NCI-H526 (cell line): ENCODE data around the gene ZNF879.

Source experiments
- DNase-seq, 2 experiments: peaks; one replicate each; lab custom pipeline; 2025; lab: John Stamatoyannopoulos, UW

Gene ZNF879

DNA sequence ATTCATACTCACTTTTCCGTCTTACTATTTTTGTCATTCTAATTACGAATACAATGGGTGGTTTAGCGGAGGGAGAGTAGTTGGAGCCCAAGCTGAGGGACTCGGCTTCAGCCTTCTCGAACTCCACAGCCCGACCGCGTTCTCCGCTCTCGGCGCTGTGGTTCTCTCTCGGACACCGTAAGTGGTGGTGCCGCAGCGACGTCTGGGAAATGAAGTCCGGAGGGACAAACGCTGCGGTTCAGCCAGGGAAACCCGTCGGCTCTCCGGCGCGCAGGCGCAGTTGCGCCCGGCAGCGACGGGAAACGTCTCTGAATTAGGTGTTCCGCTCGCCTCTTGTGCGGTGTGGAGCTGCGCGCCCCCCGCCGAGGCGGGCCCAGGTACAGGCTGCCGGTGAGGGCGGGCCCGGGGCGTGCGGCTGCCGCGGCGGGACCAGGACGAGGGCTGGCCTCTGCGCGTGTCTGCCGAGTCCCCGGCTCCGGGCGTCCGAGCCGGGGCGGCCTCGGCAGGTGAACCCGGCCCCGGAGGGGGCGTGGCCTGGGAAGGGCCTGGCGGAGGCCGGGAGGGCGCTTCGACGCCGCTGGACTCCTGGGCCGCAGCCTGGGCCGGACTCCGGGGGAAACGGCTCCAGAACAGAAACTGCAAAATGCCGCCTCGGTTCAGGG is at the start of gene ZNF879:
ZNF879 (plus strand) TSS at position 277 of the 662 bp plus-strand sequence. CDS start 1,201 bp downstream, outside the sequence.
- DNase-seq, result peak; percentile 83 to 92

DNA sequence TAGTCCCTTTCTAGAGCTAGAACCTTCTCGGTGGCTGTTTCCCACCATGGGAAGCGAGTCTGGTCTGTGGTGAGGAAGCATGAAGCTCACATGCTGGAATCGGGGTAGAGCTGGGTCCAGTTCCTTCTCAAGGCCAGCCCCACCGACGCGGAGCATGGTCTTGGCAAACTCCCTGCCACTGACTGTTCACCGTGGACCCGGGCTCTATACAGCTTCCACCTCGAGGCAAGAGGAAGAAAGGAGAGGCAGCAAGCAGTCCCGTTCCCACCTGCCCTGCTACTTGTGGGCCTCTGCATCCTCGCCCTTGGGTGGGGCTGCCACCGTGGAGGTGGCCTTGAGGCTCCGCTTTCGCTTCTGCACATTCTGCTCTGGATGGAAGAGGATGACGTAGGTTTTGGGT is 42.2 kb upstream of the ZNF879 start:
- no peak for DNase-seq

DNA sequence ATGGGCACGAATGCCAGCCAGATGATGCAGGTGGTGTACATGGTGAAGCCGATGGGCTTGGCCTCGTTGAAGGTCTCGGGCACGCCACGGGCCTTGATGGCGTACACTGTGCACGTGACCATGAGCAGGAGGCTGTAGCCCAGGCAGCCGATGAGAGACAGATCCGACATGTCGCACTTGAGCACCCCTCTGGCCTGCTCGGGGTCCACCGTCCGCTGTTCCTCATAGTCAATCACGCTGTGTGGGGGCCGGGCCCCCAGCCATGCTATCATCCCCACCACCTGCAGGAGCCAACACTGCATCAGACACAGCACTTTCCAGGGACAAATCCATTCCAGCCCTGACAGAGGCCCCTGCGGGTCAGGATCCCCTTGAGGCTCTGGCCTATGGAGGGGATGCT is 40.7 kb upstream of the ZNF879 start:
- DNase-seq, result no peak

DNA sequence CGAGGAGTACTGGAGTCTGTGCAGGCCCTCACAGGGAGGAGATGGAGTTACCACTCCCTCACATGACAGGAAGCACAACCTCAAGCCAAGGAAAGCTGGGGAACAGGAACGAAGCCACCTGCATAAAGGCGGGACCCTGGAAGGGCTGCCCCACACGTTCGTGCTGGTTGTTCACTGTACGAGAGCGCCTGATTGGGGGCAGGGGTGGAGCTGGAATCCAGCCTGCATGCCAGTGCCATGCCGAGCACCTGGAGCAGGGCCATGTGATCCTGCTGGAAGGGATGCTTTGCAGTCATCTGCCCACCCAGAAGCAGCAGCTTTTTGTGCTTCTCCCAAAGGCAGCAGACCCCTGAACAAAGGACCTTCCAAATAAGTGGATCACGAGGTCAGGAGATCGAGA is 39.9 kb upstream of the ZNF879 start:
- no peak for DNase-seq

DNA sequence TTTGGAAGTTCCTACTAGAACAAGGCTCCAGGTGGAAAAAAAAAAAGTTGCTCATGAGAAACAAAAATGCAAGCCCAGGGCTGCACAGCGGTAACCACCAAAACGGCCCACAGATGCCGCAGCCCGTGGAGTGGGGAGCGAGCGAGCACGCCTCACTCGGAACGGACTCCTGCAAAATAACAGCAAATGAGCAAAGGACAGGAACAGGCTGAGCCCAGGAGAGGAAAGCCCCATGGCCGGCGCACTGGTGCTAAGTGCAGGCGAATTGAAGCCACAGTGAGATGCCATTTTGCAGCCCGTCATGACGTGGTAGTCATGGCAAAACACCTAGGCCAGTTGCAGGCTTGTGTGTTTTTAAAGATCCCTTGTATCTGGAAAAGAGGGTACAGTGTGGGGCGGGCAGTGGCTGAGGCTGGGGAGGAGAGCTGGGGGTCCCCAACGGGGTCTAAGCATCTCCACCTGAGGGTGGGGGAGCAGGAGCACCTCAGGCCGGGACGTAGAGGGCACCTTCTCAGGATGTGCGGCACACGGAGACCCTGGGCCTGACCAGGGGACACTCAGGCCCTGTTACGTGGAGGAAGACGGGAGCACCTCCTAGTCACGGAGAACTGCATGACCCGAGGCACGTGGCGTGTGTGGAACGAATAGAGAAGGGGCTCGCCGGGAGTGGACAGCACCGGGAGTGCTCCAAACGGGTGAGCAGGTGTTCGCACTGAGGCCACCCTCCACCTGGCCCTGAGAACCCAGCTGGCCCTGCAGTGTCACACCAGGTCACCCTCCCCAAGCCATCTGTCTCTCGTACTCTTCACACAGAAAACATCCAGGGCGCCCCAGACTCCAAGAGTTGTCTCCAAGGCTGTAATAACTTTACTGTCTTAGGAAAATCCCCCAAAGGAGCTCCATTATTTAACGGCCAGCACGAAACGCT is 39.2 kb upstream of the ZNF879 start:
- no peak for DNase-seq

DNA sequence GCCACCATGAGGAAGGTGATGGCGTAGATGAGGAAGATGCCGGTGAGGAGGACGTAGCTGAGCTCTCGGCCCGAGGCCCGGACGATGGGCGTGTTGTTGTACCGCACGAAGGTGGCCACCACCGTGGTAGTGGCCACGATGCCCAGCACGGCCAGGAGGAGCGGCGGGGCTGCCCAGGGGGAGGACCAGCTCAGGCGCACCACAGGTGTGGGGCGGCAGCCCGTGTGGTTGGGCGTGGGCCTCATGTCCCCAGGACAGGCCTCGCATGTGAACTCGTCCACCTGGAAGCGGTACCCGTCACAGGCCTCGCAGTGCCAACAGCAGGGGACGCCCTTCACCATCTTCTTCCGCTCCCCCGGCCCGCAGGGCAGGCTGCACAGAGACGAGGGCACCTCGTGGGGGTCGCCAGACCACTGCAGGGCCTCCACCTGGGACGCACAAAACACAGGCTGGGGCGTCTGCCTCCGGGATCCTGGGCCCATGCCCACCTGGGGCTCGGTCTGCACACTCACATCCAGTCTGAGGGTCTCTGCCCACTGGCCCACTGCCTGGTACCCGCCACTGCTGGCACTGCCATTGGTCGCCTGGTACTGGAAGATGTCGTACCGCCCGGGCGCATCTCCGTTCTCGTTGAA is 37.2 kb upstream of the ZNF879 start:
- DNase-seq, result no peak

DNA sequence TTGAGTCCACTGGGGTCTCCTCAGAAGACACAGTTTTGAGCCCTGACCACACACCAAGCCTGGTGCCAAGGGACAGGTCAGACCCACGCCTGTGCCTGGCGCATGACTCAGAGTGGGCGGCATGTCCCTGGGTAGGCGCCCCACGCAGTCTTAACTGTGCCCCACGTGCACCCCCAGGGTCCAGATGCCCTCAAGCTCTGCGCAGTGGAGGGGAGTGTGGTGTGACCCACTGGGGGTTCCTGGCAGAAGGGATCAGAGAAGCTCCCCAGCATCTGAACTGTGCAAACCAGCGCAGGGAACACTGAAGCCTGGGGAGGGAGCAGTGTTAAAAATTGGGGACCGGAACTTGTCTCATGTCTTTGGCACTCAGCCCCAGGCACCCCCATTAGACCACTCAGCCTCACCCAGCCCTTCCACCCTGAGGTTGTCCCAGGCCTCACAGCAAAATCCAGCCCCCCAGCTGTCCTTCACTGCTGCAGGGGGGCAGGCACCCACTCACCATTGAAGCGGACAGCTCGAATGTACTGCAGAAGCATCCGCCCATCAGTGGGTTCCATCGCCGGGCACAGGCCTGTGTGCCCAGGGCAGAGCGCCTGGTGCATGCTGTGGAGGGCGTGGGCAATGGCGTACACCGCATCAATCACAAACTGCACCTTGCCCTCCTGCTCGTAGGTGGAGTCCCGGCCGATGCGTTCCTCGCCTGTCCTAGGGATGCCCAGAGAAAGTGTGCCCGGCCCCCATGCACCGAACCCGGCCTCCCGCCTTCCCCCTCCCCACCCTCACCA is 35.0 kb upstream of the ZNF879 start:
- no peak for DNase-seq

DNA sequence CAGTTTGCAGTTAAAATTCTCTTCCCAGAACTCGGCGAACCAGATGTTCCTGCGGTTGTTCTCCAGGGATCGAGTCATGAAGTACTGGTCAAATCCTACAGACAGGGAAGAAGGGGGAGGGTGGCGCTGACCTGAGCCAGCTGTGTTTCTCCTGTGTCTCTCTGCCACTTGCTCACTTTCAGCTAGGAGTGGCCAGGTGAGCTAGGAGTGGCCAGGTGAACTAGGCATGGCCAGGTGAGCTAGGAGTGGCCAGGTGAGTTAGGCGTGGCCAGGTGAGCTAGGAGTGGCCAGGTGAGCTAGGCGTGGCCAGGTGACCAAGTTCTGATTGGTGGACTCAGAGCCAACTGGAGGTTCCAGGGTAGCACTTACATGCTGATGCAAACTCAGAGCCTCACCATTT is 34.3 kb upstream of the ZNF879 start:
- DNase-seq, result no peak

DNA sequence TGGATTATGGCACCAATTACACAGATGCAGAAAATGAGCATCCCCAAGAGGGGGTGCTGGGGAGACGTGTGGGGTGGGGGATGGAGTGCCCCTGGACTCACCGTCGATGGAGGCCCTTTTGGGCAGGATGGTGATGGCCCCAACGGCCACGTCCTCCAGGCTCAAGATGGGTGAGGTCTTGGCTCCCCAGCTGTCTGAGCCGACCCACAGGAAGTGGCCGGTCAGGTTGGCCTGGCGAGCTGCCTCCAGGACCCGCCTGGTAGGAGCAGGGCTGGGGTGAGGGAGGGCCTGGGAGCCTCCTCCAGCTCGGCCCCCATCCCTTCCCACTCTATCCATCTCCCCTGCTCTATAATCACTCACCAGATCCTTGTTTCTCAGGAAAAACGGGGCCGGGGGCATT is 33.1 kb upstream of the ZNF879 start:
- no peak for DNase-seq

DNA sequence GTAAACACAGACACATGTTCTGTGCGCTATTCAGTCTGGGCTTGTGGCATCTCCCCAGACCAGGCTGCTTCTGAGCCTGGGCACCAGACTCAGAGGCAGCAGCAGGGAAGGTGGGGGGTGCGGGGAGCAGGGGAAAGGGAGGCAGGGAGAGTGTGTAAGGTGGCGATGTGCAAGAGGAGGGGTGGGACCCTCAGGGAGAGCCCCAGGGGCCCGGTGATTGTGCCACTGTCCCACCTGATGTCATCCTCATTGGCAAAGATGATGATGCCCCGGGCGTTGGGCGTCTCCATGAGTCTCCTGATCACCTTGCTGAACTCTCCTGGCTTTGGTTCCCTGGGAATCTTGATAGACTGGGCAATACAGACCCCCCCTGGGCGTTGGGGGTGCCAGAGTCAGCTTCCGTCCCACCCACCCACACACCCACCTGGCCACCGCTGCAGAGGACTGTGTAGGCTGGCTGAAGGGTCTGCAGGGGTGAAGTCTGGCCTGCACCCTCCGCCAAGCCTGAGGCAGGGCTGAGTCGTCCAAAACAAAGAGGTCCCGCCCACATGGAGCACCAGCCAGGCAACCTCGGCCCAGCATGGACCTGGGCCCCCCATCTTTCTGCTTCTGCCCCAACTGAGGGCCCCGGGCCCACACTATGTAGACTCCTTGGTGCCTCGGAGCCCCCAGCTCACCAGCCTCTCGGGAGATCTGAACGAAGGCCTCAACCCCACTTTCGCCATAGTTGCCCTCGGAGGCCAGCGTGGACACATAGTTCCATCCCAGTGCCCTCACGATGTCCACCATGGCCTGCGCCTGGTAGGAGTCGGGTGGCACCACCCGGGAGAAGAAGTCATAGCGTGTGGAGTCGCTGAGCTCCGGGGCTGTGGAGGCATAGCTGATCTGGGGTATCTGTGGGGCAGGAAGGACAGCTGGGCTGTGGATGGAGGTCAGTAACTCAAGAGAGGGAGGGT is 32.1 kb upstream of the ZNF879 start:
- no peak for DNase-seq

DNA sequence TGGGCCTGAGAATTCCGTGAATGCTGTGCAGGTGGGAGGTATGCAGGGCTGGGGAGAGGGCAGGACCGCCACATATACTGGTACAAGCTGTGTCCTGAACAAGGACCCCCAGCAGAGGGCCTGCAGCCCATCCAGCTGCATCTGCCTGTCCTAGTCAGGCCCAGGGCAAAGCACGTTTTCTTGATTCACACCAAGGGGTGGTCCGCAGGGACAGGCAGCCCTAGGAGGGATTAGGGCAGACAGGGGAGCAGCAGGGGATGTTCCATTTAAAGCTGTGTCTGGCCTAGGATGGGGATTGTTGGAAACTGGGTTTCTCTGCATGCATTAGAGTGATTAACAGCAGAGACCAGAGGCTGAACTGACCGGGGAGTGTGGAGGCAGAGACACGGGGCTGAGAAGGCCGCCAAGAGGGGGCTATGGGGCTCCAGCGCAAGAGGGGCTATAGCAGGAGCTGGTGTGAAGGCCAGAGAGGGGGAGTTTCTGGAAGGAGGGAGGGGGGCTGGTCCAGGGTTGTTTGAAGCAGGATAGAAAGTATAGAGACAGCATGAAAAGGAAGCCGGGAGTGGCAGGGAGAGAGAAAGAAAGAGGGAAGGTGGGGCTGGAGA is 31.2 kb upstream of the ZNF879 start:
- no peak for DNase-seq

DNA sequence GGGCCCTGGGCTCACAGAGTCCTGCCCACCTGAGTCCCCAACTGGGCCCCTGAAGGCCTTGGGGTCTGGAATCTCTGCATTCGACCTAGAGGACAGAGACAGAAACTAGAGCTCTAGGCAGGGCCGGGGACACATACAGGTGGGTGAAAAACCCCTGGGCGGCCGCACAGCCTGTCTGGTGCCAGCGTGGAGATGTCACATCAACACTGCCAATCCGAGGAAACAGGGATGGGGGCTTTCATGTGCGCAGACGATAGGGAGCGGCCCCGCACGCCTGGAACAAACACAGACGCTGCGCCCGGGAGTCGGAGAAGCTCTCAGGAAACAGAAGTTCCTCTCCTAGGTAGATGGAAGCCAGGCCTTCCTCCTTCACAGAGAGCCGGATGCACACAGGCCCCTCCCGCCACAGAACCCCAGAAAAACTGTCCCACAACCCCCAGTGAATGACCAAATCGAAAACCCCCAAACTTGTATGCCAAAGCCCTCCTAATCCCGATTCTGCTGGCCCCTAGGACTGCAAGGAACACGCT is 30.3 kb upstream of the ZNF879 start:
- DNase-seq, result no peak

DNA sequence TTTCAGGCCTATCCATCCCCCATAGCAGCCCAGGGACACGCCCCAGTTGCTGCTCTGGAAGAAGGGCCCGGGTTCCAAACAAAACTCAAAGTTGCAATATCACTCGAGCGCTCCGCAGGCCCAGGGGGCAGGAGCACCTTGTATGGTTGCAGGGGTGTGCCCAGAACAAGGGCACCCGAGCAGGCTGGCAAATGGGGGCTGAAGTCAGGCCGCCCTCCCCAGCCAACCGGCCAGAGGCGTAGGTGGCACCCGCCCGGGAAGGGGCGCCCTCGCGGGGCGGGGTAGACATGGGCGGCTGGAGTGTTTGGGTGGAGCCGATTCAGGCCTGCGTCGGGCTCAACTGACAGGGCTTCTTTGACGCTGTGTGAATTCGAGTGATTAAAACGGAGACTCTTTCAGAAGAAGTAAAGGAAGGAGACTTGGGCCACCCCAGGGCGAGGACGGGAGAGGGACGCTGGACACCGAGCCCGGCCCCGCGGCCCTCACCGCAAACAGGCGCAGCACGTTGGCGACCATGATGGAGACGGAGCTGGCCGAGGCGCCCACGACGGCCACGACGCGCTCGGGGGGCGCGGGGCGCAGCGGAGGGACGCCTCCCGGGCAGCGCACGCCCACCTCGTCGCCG is 29.5 kb upstream of the ZNF879 start:
- DNase-seq, result no peak

DNA sequence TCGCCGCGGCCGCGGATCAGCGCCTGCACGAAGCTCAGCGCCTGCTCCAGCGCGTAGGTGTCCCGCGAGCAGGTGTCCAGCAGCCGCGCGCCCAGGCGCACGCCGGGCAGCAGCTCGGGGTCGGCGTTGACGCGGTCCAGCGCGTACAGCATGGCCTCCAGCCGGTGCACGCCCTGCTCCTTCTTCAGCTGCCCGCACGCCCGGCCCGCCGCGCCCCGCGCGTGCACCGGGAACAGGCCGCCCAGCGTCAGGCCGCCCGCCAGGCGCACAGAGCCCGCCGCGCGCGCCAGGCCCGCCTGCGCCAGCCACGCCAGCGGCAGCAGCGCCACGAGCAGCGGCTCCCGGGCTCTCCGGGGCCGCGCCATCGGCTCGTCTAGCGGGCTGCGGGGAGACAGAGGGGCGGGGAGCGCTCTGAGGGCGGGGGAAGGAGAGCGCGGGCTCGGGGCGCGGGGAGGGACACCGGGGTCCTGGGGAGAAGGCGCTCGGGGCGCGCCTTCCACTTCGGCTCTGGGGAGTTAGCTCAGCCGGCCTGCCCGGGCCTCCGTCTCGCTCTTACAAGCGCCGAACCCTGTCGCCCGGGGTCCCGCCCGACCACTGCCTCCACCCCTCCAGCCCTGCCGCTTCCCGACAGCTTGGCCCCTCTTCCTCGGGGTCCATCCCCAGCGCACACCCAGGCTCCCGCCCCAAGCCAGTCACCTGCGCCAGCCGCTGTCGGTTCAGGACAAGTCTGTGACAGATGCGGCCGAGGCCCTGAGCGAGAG is 28.8 kb upstream of the ZNF879 start, which contains the start of gene GRM6:
GRM6 (minus strand) TSS at position 741 of the 761 bp plus-strand sequence; CDS start at position 365, 376 bp downstream.
- DNase-seq, result no peak

DNA sequence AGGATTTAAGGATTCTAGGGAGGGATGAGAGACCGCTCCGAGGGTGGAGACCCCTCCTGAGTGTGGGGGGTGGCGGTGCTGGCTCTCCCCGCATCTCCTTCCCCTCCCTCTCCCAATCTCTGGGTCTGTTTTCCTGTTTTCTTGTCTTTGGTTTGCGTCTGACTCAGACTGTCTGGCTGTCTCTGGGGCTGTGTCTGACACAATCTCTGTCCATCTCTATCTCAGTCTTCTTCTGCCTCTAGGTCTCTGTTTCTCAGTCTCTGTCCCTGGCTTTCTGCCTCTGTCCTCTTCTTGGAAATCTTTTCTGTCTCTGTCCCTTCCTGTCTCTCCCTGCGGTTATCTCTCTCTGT is 28.3 kb upstream of the ZNF879 start:
- DNase-seq, result no peak

DNA sequence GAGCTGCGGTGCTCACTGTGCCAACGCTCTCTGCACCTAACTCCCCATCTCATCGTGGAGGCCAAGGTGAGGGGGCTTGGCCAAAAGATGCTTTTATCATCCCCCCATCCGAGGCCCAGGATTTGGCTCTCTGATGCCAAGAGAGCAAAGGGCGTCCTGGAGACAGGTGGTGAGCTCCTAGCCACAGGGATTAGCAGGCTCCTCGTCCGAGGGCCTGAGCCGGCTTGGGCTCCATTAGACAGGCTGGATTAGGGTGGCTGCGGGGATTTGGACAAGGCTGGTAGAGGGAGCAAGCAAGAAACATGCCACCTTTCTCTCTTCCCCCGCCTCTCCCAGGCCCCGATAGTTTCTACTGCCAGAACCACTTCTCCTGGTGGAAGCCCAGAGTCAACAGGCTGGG is 27.4 kb upstream of the ZNF879 start:
- no peak for DNase-seq

DNA sequence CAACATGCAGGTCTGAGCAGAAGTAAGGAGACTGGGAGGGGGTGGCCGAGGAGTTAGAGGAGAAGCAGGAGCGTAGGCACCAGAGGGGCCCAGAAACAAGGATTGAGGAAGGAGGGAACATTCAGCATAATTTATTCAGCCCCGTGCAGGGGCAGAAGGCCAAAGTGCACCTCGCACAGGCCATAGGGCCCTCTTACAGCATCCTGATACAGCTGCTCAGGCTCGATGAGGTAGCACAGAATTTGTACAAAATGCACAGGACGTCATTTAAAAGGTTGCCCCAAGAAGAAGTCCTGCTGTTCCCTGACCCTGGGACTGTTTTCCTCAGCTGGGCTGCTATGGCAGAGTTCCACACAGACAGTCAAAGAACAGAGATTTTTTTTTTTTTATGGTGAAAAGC is 26.4 kb upstream of the ZNF879 start:
- DNase-seq, result no peak

DNA sequence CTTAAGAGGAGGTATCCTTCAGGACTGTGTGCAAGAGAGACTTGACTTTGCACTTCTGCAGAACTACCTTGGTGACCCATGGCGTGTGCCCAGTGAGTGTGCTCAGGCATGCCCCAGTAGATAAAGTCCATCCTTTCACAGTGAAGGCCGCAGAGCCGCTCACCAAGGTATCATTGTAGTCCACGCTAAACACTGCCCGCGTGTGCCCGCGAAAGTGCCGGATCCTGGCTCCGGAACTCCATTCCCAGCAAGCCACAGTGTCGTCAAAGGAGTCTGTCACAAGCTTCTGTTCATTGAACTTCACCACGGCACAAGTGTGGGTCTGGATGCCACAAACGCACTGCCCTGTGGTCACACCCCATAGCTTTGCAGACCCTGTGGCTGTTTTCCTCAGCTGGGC is 25.2 kb upstream of the ZNF879 start:
- no peak for DNase-seq

DNA sequence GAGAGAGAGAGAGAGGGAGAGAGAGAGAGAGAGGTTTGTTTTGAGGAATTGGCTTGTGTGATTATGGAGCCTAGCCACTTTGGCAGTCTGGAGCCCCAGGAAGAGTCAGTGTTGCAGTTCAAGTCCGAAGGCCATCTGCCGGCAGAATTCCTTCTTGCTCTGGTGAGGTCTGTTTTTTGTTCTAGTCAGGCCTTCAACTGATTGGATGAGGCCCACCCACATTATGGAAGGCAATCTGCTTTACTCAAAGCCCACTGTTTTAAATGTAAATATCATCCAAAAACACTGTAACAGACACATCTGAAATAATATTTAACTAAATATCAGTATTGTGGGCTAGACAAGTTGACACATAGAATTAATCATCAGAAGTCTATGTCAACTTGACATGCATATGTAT is 17.0 kb upstream of the ZNF879 start:
- DNase-seq, result no peak
